ENCODE measurements around the gene SCYGR8. TPM values are rescaled to one million over a fixed set of nuclear protein-coding genes. Genes with fewer than 3 reads are reported as not detected.
"Not testable (repeated sequence)": the region's sequence is repeated elsewhere in the genome, so short reads cannot be mapped to it uniquely, and the experiment has no call there.

Gene SCYGR8
- polyA plus RNA-seq, 1 of the 3 experiments (the other 2 are of a cell fraction) = not detected

- ChIA-PET POLR2A (no interaction called here), CTCF (interaction anchor here (1.3 to 2.0 kb wide), 2 partner anchors 16 to 77 kb away, joined by 3 to 4 read pairs; no protein-coding TSS in a partner anchor)
- no peak overlapping the region for H3K4me2 ChIP-seq
- H3K27ac ChIP-seq (ENCODE audit: low read depth in 2 of 2, low read length in 1 of 2) = no peak overlapping the region
- WGBS (ENCODE audit: low lambda C conversion rate) = 84% methylated on average over 14 of the region's 14 CpGs
- H3K36me3 ChIP-seq (replicated peaks in 1 of 2; ENCODE audit: control insufficient read depth in 1 of 2, insufficient read depth in 2 of 2, low read length in 1 of 2) = no peaks in the 10 kb centered on the region
- no peak overlapping the region for H3K4me3 ChIP-seq (ENCODE audit: low read depth in 2 of 2, low read length in 1 of 2)
- H3F3A ChIP-seq (replicated peaks; ENCODE audit: insufficient read depth) = no peaks in the 10 kb centered on the region
- H3K9me2 ChIP-seq = no peaks in the 10 kb centered on the region
- no peak for DNase-seq
- H3K79me2 ChIP-seq (ENCODE audit: insufficient read depth) = no peaks in the 10 kb centered on the region
- H3K9me3 ChIP-seq = no peaks in the 10 kb centered on the region
- no peak overlapping the region for H3K9ac ChIP-seq
- no peaks in the 10 kb centered on the region for H4K20me1 ChIP-seq (ENCODE audit: insufficient read depth)
- no peaks in the 10 kb centered on the region for H3K4me1 ChIP-seq (ENCODE audit: control insufficient read depth in 1 of 2, insufficient read depth in 2 of 2, low read depth in 1 of 2, low read length in 1 of 2)
- no peaks in the 10 kb centered on the region; the same call in 1 of the 2 replicates for H3K27me3 ChIP-seq (ENCODE audit: insufficient read depth)
- TF ChIP-seq MXI1 (IDR thresholded peaks at IDR 0.05; ENCODE audit: low read depth, low read length) = no peak
- no peak for TF ChIP-seq POLR2AphosphoS5 (IDR thresholded peaks at IDR 0.05; ENCODE audit: low read depth, low read length)
- no peak for TF ChIP-seq TCF12 (IDR thresholded peaks at IDR 0.05)
- no peak for TF ChIP-seq TAF1 (IDR thresholded peaks at IDR 0.05; ENCODE audit: borderline replicate concordance, low read depth, low read length)
- no peak for TF ChIP-seq NFIC (IDR thresholded peaks at IDR 0.05; ENCODE audit: borderline replicate concordance)
- no peak for TF ChIP-seq USF2 (IDR thresholded peaks at IDR 0.05; ENCODE audit: borderline replicate concordance, low read depth, low read length)
- no peak for TF ChIP-seq CTCF (IDR thresholded peaks at IDR 0.05)
- no peak for TF ChIP-seq RFX5 (IDR thresholded peaks at IDR 0.05; ENCODE audit: low read length)
- TF ChIP-seq FOXJ3 (CRISPR knock-in tag; IDR thresholded peaks at IDR 0.05) = no peak
- TF ChIP-seq MAX (IDR thresholded peaks at IDR 0.05; ENCODE audit: low read depth) = no peak
- no peak for TF ChIP-seq JUND (IDR thresholded peaks at IDR 0.05)
- H2AFZ ChIP-seq (ENCODE audit: low read depth) = no peak overlapping the region
Observed at GRCh38 chr2:227739351-227739750, 6.3 kb upstream of the SCYGR8 start.

GRCh38 chr2:227740705-227741104, 5.0 kb upstream of the SCYGR8 start:
- H3K4me1 ChIP-seq (ENCODE audit: control insufficient read depth in 1 of 2, insufficient read depth in 2 of 2, low read depth in 1 of 2, low read length in 1 of 2); H3K9ac ChIP-seq; POLR2A ChIA-PET; H3K27ac ChIP-seq (ENCODE audit: low read depth in 2 of 2, low read length in 1 of 2); DNase-seq; H3K4me2 ChIP-seq; H3K79me2 ChIP-seq (ENCODE audit: insufficient read depth); H3F3A ChIP-seq (replicated peaks; ENCODE audit: insufficient read depth); H3K4me3 ChIP-seq (ENCODE audit: low read depth in 2 of 2, low read length in 1 of 2); H3K36me3 ChIP-seq (replicated peaks in 1 of 2; ENCODE audit: control insufficient read depth in 1 of 2, insufficient read depth in 2 of 2, low read length in 1 of 2); H3K9me2 ChIP-seq; H2AFZ ChIP-seq (ENCODE audit: low read depth); H3K9me3 ChIP-seq; H4K20me1 ChIP-seq (ENCODE audit: insufficient read depth); H3K27me3 ChIP-seq (ENCODE audit: insufficient read depth): not testable (repeated sequence)
- 49% methylated on average over 7 of the region's 7 CpGs for WGBS (ENCODE audit: low lambda C conversion rate)
- CTCF ChIA-PET = interaction anchor here (0.8 kb wide), 1 partner anchor 708 kb away, joined by 4 read pairs; no protein-coding TSS in a partner anchor
- TF ChIP-seq CTCF (IDR thresholded peaks at IDR 0.05) = peak; percentile 37; the same call in 1 of the 2 replicates
